K562 (cell line): ENCODE data around the gene TRAPPC12.

Experiments
- BRCA1 ChIP-seq, 2 experiments: fragments of 450-650 bp in 1 of 2; sonication (generic) in 1 of 2; formaldehyde crosslinking in 1 of 2; IDR thresholded peaks; 2 replicates each; pipeline versions ENCODE4 v1.5.0 to v1.6.1; 2017 to 2020; ENCODE audit warnings: mild to moderate bottlenecking in 1 of 2, missing genetic modification reagents in 1 of 2
- CCAR2 ChIP-seq: fragments of 200-400 bp; formaldehyde crosslinking; IDR thresholded peaks from 2 replicates; pipeline ENCODE4 v1.6.1; 2017; ENCODE audit warnings: mild to moderate bottlenecking, low read depth, low read length
- FIP1L1 ChIP-seq: fragments of 200-400 bp; formaldehyde crosslinking; IDR thresholded peaks from 2 replicates; pipeline ENCODE4 v1.6.1; 2018; ENCODE audit warnings: mild to moderate bottlenecking, low read depth, low read length; ENCODE audit not compliant: poor library complexity, severe bottlenecking
- GTF2B ChIP-seq: IDR thresholded peaks from 2 replicates; pipeline ENCODE4 v1.6.1; 2011; ENCODE audit not compliant: insufficient read length; ENCODE audit errors: extremely low read depth
- HNRNPLL ChIP-seq: fragments of 200-400 bp; formaldehyde crosslinking; IDR thresholded peaks from 2 replicates; pipeline ENCODE4 v1.6.1; 2017; ENCODE audit warnings: low read length, low read depth, mild to moderate bottlenecking; ENCODE audit not compliant: poor library complexity, severe bottlenecking
- SAFB2 ChIP-seq: fragments of 200-400 bp; formaldehyde crosslinking; IDR thresholded peaks from 2 replicates; pipeline ENCODE4 v1.6.1; 2018; ENCODE audit warnings: borderline replicate concordance, low read length, low read depth, moderate library complexity; ENCODE audit not compliant: severe bottlenecking
- SMARCA4 ChIP-seq: fragments of 450-650 bp; IDR thresholded peaks from 2 replicates; pipeline ENCODE4 v1.6.1; 2016
- TBL1XR1 ChIP-seq, 2 experiments: IDR thresholded peaks; 2 replicates each; pipeline ENCODE4 v1.6.1; 2012; ENCODE audit warnings: improper control_type of control experiment in 2 of 2, low read length in 2 of 2, mild to moderate bottlenecking in 1 of 2
- XRCC5 ChIP-seq: fragments of 200-400 bp; formaldehyde crosslinking; IDR thresholded peaks from 2 replicates; pipeline ENCODE4 v1.6.1; 2017; ENCODE audit warnings: low read depth, mild to moderate bottlenecking, low read length
- YY1 ChIP-seq, 3 experiments: IDR thresholded peaks; 2 replicates each; pipeline ENCODE4 v1.6.1; 2011; ENCODE audit warnings: low read length in 2 of 3, mild to moderate bottlenecking in 2 of 3, moderate library complexity in 2 of 3, borderline replicate concordance in 1 of 3, control low read depth in 1 of 3, low read depth in 1 of 3; ENCODE audit not compliant: insufficient read depth in 3 of 3, insufficient replicate concordance in 2 of 3, control insufficient read depth in 1 of 3, insufficient read length in 1 of 3; ENCODE audit errors: extremely low read depth in 1 of 3
- ZNF175 ChIP-seq: fragments of 200-800 bp; sonication (Bioruptor generic); IDR thresholded peaks from 2 replicates; pipeline ENCODE4 v1.6.1; 2016; ENCODE audit warnings: low read depth, mild to moderate bottlenecking, missing genetic modification characterization, missing compliant biosample characterization

DNA sequence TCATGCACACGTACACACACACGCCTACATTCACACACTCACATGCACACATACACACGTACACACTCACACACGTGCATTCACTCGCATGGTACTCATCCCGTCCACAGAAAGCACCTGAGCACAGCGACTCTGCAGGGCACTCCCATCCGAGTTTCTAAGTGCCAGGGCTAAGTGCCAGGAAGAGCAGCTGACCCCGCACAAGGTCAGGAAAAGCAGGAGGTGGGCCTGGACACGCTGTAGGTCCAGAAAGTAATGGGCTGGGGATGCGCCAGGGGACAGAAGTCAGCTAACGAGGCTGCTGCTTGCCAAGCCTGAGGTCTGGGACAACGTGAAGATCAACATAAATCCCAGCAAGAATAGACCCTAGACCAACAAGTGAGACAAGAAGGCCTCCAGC lies 124.0 kb downstream of the TRAPPC12 start:
- TF ChIP-seq SAFB2 (no peak), SMARCA4 (no peak), ZNF175 (CRISPR knock-in tag) (no peak), HNRNPLL (no peak), GTF2B (no peak), XRCC5 (no peak), CCAR2 (no peak), YY1 (IDR thresholded peaks at IDR 0.05; ENCODE audit: borderline replicate concordance in 1 of 3, control insufficient read depth in 1 of 3, extremely low read depth in 1 of 3, insufficient read depth in 3 of 3, insufficient read length in 1 of 3, insufficient replicate concordance in 2 of 3, low read depth in 1 of 3, low read length in 2 of 3) (no peak), TBL1XR1 (IDR thresholded peaks at IDR 0.05; ENCODE audit: low read length in 2 of 2) (no peak), FIP1L1 (no peak), BRCA1 (IDR thresholded peaks at IDR 0.05) (no peak), BRCA1 (CRISPR knock-in tag; IDR thresholded peaks at IDR 0.05) (no peak)
